NCI-H187 (cell line): Measurements from ENCODE around the gene NPHP4.

Experiments
- DNase-seq, 2 experiments: peaks; one replicate each; lab custom pipeline; 2025; lab: John Stamatoyannopoulos, UW

Gene NPHP4

GRCh38 chr1:5989731-5990271 lies 2.4 kb downstream of the NPHP4 start:
- DNase-seq: no peak

GRCh38 chr1:5989286-5989605 lies 3.0 kb downstream of the NPHP4 start:
- DNase-seq: no peak

GRCh38 chr1:5988596-5989285 lies 3.5 kb downstream of the NPHP4 start:
- no peak for DNase-seq

GRCh38 chr1:5986018-5986417 lies 6.2 kb downstream of the NPHP4 start:
- no peak for DNase-seq

GRCh38 chr1:5985250-5985649 lies 7.0 kb downstream of the NPHP4 start:
- DNase-seq: no peak

GRCh38 chr1:5983361-5984103 lies 8.7 kb downstream of the NPHP4 start:
- no peak for DNase-seq

GRCh38 chr1:5982868-5983267 lies 9.4 kb downstream of the NPHP4 start:
- DNase-seq: no peak

GRCh38 chr1:5982276-5982675 lies 9.9 kb downstream of the NPHP4 start:
- DNase-seq: no peak

GRCh38 chr1:5981009-5981380 lies 11.2 kb downstream of the NPHP4 start:
- no peak for DNase-seq

GRCh38 chr1:5980314-5981008 lies 11.8 kb downstream of the NPHP4 start:
- no peak for DNase-seq

GRCh38 chr1:5979536-5980313 lies 12.5 kb downstream of the NPHP4 start:
- no peak for DNase-seq

GRCh38 chr1:5978452-5978851 lies 13.8 kb downstream of the NPHP4 start:
- DNase-seq: no peak

GRCh38 chr1:5977494-5978444 lies 14.5 kb downstream of the NPHP4 start:
- no peak for DNase-seq

GRCh38 chr1:5976726-5977493 lies 15.3 kb downstream of the NPHP4 start:
- DNase-seq: no peak

- no peak for DNase-seq
Measured at GRCh38 chr1:5976231-5976630, 16.0 kb downstream of the NPHP4 start.

- no peak for DNase-seq
Measured at GRCh38 chr1:5975133-5975880, 16.9 kb downstream of the NPHP4 start.

GRCh38 chr1:5974631-5975030 lies 17.6 kb downstream of the NPHP4 start:
- no peak for DNase-seq

- DNase-seq: no peak
Measured at GRCh38 chr1:5973771-5974170, 18.5 kb downstream of the NPHP4 start.

- DNase-seq: no peak
Measured at GRCh38 chr1:5972198-5972520, 20.1 kb downstream of the NPHP4 start.
